OCI-LY3 (cell line): ENCODE results near the gene CGB2.

Experiments used
- H2AFZ ChIP-seq: fragments of 200-600, 300-600 bp; shearing (Covaris generic); 2 replicates; pipeline ENCODE4 v1.6.0; 2014; ENCODE audit warnings: antibody characterized with exemption, low read depth, low read length
- H3K27ac ChIP-seq: fragments of 200-600, 300-600 bp; sonication (generic); 2 replicates; pipeline ENCODE4 v1.5.1; 2014; ENCODE audit warnings: mild to moderate bottlenecking, low read length, moderate library complexity, mixed read lengths
- H3K27me3 ChIP-seq: fragments of 200-600, 300-600 bp; sonication (generic); 2 replicates; pipeline ENCODE4 v1.6.1; 2014; ENCODE audit warnings: low read depth, low read length, mixed read lengths
- H3K36me3 ChIP-seq: fragments of 200-600, 300-600 bp; sonication (generic); replicated peaks from 2 replicates; pipeline ENCODE3; 2014; ENCODE audit warnings: low read depth, low read length, mixed read lengths
- H3K4me1 ChIP-seq: fragments of 300-600, 200-600 bp; sonication (generic); 2 replicates; pipeline ENCODE4 v1.6.1; 2014; ENCODE audit warnings: low read length, mixed read lengths
- H3K4me2 ChIP-seq: fragments of 200-600, 300-600 bp; sonication (generic); 2 replicates; pipeline ENCODE4 v1.6.1; 2014; ENCODE audit warnings: low read length, mixed read lengths
- H3K4me3 ChIP-seq: fragments of 300-600, 200-600 bp; sonication (generic); 2 replicates; pipeline ENCODE4 v1.5.1; 2014; ENCODE audit warnings: antibody characterized with exemption, mild to moderate bottlenecking, low read length, moderate library complexity
- H3K79me2 ChIP-seq: fragments of 300-600, 200-600 bp; shearing (Covaris generic); 2 replicates; pipeline ENCODE4 v1.6.1; 2014; ENCODE audit warnings: mild to moderate bottlenecking, low read length, mixed read lengths
- H3K9ac ChIP-seq: fragments of 300-600, 200-600 bp; shearing (Covaris generic); 2 replicates; pipeline ENCODE4 v1.6.0; 2014; ENCODE audit warnings: mild to moderate bottlenecking, low read length, moderate library complexity
- H3K9me3 ChIP-seq: fragments of 200-600, 300-600 bp; shearing (Covaris generic); 2 replicates; pipeline ENCODE4 v1.6.1; 2014; ENCODE audit warnings: low read length, mixed read lengths; ENCODE audit not compliant: insufficient read depth
- H4K20me1 ChIP-seq: fragments of 200-600, 300-600 bp; sonication (generic); 2 replicates; pipeline ENCODE4 v1.6.1; 2016; ENCODE audit warnings: low read length, mixed read lengths; ENCODE audit not compliant: insufficient read depth
- EZH2phosphoT487 ChIP-seq: fragments of 200-600 bp; shearing (Covaris generic); IDR thresholded peaks from 2 replicates; pipeline ENCODE4 v1.6.1; 2018; ENCODE audit warnings: antibody characterized with exemption, mixed run types, low read depth
- TF ChIP-seq, protein P1 (sequence below): fragments of 200-600, 300-600 bp; sonication (generic); IDR thresholded peaks from 2 replicates; pipeline ENCODE4 v1.5.1; 2014; ENCODE audit warnings: antibody characterized with exemption, low read length, low read depth

Gene CGB2

DNA sequence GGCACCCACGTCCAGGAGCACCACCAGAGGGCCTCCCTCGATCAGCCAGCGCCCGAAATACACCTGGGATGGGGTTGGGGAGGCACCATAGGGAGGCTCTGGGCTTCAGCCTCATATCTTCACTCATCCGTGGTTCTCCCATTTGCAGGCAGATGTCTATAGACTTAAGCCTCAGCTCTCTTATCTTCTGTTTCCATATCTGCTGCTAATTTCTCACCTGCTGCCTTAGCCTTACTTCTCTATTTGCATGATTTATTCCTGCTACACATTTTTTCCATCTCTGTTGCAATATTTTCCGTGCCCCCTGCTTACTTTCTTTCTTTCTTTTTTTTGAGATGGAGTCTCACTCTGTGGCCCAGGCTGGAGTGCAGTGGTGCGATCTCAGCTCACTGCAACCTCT lies 44.4 kb upstream of the CGB2 start:
- H3K9ac ChIP-seq = no peak overlapping the region

DNA sequence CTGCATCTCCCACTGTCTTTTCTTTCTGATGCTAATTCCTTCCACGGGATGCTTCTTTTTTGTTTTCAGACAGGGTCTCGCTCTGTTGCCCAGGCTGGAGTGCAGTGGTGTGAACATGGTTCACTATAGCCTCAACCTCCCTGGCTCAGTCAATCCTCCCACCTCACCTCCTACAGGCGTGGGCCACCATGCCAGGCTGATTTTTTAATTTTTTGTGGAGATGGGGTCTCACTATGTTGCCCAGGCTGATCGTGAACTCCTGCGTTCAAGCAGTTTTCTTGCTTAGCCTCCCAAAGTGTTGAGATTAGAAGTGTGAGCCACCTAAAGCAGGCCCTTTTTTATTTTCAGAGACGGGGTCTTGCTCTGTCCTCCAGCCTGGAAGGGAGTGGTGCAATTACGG lies 43.4 kb upstream of the CGB2 start:
- Histone ChIP-seq H3K9ac (no peak overlapping the region), H3K36me3 (peaks cover 27% of the 10 kb centered on the region), H3K79me2 (peaks cover 21% of the 10 kb centered on the region), H4K20me1 (peaks cover 6% of the 10 kb centered on the region; the same call in 1 of the 2 replicates), H3K4me1 (peaks cover 7% of the 10 kb centered on the region), H2AFZ (no peak overlapping the region), H3K4me3 (no peak overlapping the region), H3K4me2 (no peak overlapping the region), H3K27me3 (no peaks in the 10 kb centered on the region), H3K9me3 (no peaks in the 10 kb centered on the region), H3K27ac (no peak overlapping the region)
- TF ChIP-seq, protein P1, sequence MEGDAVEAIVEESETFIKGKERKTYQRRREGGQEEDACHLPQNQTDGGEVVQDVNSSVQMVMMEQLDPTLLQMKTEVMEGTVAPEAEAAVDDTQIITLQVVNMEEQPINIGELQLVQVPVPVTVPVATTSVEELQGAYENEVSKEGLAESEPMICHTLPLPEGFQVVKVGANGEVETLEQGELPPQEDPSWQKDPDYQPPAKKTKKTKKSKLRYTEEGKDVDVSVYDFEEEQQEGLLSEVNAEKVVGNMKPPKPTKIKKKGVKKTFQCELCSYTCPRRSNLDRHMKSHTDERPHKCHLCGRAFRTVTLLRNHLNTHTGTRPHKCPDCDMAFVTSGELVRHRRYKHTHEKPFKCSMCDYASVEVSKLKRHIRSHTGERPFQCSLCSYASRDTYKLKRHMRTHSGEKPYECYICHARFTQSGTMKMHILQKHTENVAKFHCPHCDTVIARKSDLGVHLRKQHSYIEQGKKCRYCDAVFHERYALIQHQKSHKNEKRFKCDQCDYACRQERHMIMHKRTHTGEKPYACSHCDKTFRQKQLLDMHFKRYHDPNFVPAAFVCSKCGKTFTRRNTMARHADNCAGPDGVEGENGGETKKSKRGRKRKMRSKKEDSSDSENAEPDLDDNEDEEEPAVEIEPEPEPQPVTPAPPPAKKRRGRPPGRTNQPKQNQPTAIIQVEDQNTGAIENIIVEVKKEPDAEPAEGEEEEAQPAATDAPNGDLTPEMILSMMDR = no peak
- TF ChIP-seq EZH2phosphoT487 = no peak

More for the DNA sequence above, 44.4 kb upstream of the CGB2 start:
- H3K27me3 ChIP-seq = no peaks in the 10 kb centered on the region
- no peaks in the 10 kb centered on the region for H3K9me3 ChIP-seq
- no peak overlapping the region for H2AFZ ChIP-seq
- H3K36me3 ChIP-seq = peaks cover 36% of the 10 kb centered on the region
- H3K79me2 ChIP-seq = peaks cover 14% of the 10 kb centered on the region
- H4K20me1 ChIP-seq = peaks cover 6% of the 10 kb centered on the region; the same call in 1 of the 2 replicates
- TF ChIP-seq, protein P1 = no peak
- no peak for TF ChIP-seq EZH2phosphoT487
- H3K4me2 ChIP-seq = no peak overlapping the region
- no peak overlapping the region for H3K4me3 ChIP-seq
- peaks cover 7% of the 10 kb centered on the region for H3K4me1 ChIP-seq
- no peak overlapping the region for H3K27ac ChIP-seq

DNA sequence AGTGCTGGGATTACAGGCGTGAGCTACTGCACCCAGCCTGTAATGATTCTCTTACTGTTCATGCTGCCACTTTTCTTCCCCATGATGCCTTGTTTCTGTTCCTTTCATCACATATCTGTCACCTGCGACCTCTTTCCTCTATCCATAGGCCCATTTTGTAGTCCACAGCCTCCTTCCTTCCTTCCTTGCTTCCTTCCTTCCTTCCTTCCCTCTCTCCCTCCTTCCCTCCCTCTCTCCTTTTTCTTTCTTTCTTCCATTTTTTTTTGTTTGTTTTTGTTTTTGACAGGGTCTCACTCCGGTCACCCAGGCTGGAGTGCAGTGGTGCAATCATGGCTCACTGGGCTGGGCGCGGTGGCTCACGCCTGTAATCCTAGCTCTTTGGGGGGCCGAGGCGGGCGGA lies 42.8 kb upstream of the CGB2 start:
- Histone ChIP-seq H3K4me1 (peaks cover 7% of the 10 kb centered on the region), H4K20me1 (peaks cover 6% of the 10 kb centered on the region; the same call in 1 of the 2 replicates), H3K27ac (no peak overlapping the region), H2AFZ (no peak overlapping the region), H3K27me3 (no peaks in the 10 kb centered on the region), H3K36me3 (peaks cover 27% of the 10 kb centered on the region), H3K9ac (no peak overlapping the region), H3K79me2 (peaks cover 23% of the 10 kb centered on the region), H3K4me3 (no peak overlapping the region), H3K4me2 (no peak overlapping the region), H3K9me3 (no peaks in the 10 kb centered on the region)
- TF ChIP-seq, protein P1 = no peak
- TF ChIP-seq EZH2phosphoT487 = no peak

DNA sequence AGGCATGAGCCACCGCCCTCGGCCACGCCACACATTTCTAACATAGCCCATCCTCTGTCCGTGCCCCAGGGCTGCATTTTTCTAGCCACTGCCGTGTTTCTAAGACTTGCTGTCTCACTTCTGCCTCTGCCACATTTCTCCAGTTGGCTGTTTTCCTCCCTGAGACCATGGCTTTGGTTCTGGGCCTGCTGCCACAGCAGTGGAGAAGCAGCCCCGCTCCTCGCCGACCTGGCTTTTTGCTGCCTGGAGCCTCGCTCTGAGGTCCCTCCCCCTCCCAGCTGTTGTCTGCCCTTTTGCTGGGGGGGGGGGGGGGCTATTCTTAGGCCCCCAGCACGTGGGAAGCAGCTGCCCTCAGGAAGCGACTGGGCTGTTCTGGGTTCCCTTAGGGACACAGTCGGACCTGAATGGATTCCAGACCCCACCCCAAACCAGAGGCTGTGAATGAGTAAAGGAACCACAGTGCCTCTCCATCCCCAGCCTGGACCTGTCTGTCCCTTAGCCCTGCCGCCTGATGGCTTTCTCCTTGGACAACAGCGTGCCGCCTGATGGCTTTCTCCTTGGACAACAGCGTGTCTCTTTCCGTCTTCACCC lies 41.9 kb upstream of the CGB2 start:
- peaks cover 12% of the 10 kb centered on the region for H3K4me1 ChIP-seq
- H4K20me1 ChIP-seq = peaks cover 6% of the 10 kb centered on the region; the same call in 1 of the 2 replicates
- H3K4me3 ChIP-seq = no peak overlapping the region
- H3K9ac ChIP-seq = no peak overlapping the region
- H3K79me2 ChIP-seq = peaks cover 32% of the 10 kb centered on the region
- no peaks in the 10 kb centered on the region for H3K9me3 ChIP-seq
- TF ChIP-seq, protein P1 = no peak
- TF ChIP-seq EZH2phosphoT487 = no peak
- H3K27ac ChIP-seq = no peak overlapping the region
- no peaks in the 10 kb centered on the region for H3K27me3 ChIP-seq
- no peak overlapping the region for H2AFZ ChIP-seq
- peaks cover 27% of the 10 kb centered on the region for H3K36me3 ChIP-seq
- H3K4me2 ChIP-seq = no peak overlapping the region
